Raji (cell line): ENCODE data around the gene PLCZ1.

Source experiments
- POLR2A ChIP-seq: IDR thresholded peaks from 2 replicates; pipeline ENCODE4 v1.6.1; 2011; ENCODE audit warnings: low read depth, low read length, control low read depth; ENCODE audit not compliant: insufficient read depth

PLCZ1 gene

GRCh38 chr12:18655351-18655750 lies 82.5 kb downstream of the PLCZ1 start:
- TF ChIP-seq POLR2A = no peak

- no peak for TF ChIP-seq POLR2A
Measured at GRCh38 chr12:18653465-18653864, 84.3 kb downstream of the PLCZ1 start.

GRCh38 chr12:18652596-18652995 lies 85.2 kb downstream of the PLCZ1 start:
- TF ChIP-seq POLR2A = no peak

GRCh38 chr12:18651525-18651924 lies 86.3 kb downstream of the PLCZ1 start:
- TF ChIP-seq POLR2A = no peak

- TF ChIP-seq POLR2A = no peak
Measured at GRCh38 chr12:18646286-18646890, 91.4 kb downstream of the PLCZ1 start.

GRCh38 chr12:18644564-18644963 lies 93.2 kb downstream of the PLCZ1 start:
- no peak for TF ChIP-seq POLR2A

GRCh38 chr12:18643681-18644080 lies 94.1 kb downstream of the PLCZ1 start:
- no peak for TF ChIP-seq POLR2A

GRCh38 chr12:18640321-18640955 lies 97.4 kb downstream of the PLCZ1 start:
- no peak for TF ChIP-seq POLR2A

GRCh38 chr12:18634382-18634781 lies 103.4 kb downstream of the PLCZ1 start:
- TF ChIP-seq POLR2A = no peak
